Mammary epithelial cell (primary cell): ENCODE results near the gene L3MBTL3.

ENCODE experiments used
- EZH2 ChIP-seq: IDR thresholded peaks from 2 replicates; pipeline ENCODE4 v1.6.1; 2012; ENCODE audit warnings: low read length, inconsistent platforms, borderline replicate concordance
- TF ChIP-seq, protein P1 (sequence below), 2 donors: IDR thresholded peaks in 1 of 2; conservative IDR thresholded peaks in 1 of 2; 2 replicates each; pipeline ENCODE4 v1.5.1; 2011 to 2012; ENCODE audit warnings: inconsistent platforms in 2 of 2, low read length in 2 of 2, mild to moderate bottlenecking in 2 of 2, control low read depth in 1 of 2, low read depth in 1 of 2; ENCODE audit not compliant: insufficient read depth in 1 of 2; ENCODE audit errors: extremely low read depth in 1 of 2

DNA sequence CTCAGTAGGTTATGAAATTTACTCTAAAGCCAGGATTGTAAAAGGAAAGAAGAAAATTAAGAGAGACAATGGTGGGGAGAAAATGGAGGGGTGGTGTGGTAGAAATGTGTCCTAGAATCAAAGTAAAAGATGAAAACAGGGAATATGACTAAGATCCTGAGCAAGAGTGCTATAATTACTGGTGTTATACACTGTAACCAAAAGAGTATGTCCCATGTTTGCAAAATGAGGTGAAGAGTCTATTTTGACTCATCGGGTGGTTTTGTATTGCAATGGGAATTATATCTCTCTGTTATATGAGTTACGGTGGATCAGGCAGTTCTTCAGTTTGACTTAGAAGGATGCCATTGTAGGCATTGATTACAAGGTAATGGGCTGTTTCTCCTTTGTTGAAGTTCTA is 8.5 kb downstream of the L3MBTL3 start:
- TF ChIP-seq, protein P1, sequence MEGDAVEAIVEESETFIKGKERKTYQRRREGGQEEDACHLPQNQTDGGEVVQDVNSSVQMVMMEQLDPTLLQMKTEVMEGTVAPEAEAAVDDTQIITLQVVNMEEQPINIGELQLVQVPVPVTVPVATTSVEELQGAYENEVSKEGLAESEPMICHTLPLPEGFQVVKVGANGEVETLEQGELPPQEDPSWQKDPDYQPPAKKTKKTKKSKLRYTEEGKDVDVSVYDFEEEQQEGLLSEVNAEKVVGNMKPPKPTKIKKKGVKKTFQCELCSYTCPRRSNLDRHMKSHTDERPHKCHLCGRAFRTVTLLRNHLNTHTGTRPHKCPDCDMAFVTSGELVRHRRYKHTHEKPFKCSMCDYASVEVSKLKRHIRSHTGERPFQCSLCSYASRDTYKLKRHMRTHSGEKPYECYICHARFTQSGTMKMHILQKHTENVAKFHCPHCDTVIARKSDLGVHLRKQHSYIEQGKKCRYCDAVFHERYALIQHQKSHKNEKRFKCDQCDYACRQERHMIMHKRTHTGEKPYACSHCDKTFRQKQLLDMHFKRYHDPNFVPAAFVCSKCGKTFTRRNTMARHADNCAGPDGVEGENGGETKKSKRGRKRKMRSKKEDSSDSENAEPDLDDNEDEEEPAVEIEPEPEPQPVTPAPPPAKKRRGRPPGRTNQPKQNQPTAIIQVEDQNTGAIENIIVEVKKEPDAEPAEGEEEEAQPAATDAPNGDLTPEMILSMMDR (conservative IDR thresholded peaks at IDR 0.05 in 1 of 2, IDR thresholded peaks at IDR 0.05 in 1 of 2; ENCODE audit: extremely low read depth in 1 of 2, insufficient read depth in 1 of 2, low read depth in 1 of 2, low read length in 2 of 2): no peak
- TF ChIP-seq EZH2: no peak
